Endothelial cell of umbilical vein (primary cell): ENCODE data around the gene COQ3. TPM values are rescaled to one million over a fixed set of nuclear protein-coding genes. Genes with fewer than 3 reads are reported as not detected.

Experiments
- BruUV-seq: library from RNA; stranded (reverse); fragments of 400-500 nt; replicated peaks from 2 replicates; lab custom pipeline; 2021; lab: Mats Ljungman, UMichigan
- CTCF ChIA-PET: fragments of 300-600, 350-600 bp; sonication (Branson Sonifier 250); formaldehyde crosslinking; loops from one replicate; lab custom pipeline; 2021; ENCODE audit warnings: antibody characterized with exemption, inconsistent platforms; lab: Charles Lee
- POLR2A ChIA-PET: fragments of 300-600, 350-600 bp; sonication (Branson Sonifier 250); formaldehyde crosslinking; loops from one replicate; lab custom pipeline; 2021; ENCODE audit warnings: antibody characterized with exemption, inconsistent platforms; lab: Charles Lee
- DNase-seq: peaks from one replicate; pipeline ENCODE4 v3.0.0-alpha.2; 2011; ENCODE audit warnings: low read depth, low spot score
- FAIRE-seq: peaks from 2 replicates; lab custom pipeline; 2011; peaks lifted over from hg19 to GRCh38; lab: Jason Lieb, UNC
- H2AFZ ChIP-seq: 2 replicates; pipeline ENCODE4 v1.6.0; 2012; ENCODE audit warnings: low read depth, low read length, control low read depth, inconsistent platforms
- H3K27ac ChIP-seq: 2 replicates; pipeline ENCODE4 v1.5.1; 2011; ENCODE audit warnings: low read depth, mild to moderate bottlenecking, control low read depth, low read length, moderate library complexity; ENCODE audit not compliant: insufficient read depth
- H3K27me3 ChIP-seq, 2 experiments: 2 replicates each; pipeline versions ENCODE4 v1.6.0 to v1.6.1; 2011; ENCODE audit warnings: low read length in 2 of 2, mixed read lengths in 1 of 2; ENCODE audit not compliant: control insufficient read depth in 2 of 2, insufficient read depth in 2 of 2
- H3K36me3 ChIP-seq, 2 experiments: 2 replicates in 1 of 2; 3 replicates in 1 of 2; pipeline ENCODE4 v1.5.1; 2011; ENCODE audit warnings: low read length in 2 of 2, mild to moderate bottlenecking in 1 of 2, moderate library complexity in 1 of 2; ENCODE audit not compliant: control insufficient read depth in 2 of 2, insufficient read depth in 2 of 2; ENCODE audit errors: extremely low read depth in 1 of 2
- H3K4me1 ChIP-seq: 3 replicates; pipeline ENCODE4 v1.5.1; 2011; ENCODE audit warnings: mild to moderate bottlenecking, low read length; ENCODE audit not compliant: control insufficient read depth, insufficient read depth; ENCODE audit errors: extremely low read depth
- H3K4me2 ChIP-seq: 2 replicates; pipeline ENCODE4 v1.6.1; 2011; ENCODE audit warnings: low read length, control low read depth, mixed read lengths; ENCODE audit not compliant: insufficient read depth
- H3K4me3 ChIP-seq, 3 experiments: fragments of 200-600 bp in 1 of 3; sonication (generic), shearing (Covaris generic) in 1 of 3; replicated peaks in 1 of 3; 2 replicates each; pipeline ENCODE4 v1.5.1; 2011 to 2016; ENCODE audit warnings: control low read depth in 3 of 3, low read length in 3 of 3, mild to moderate bottlenecking in 2 of 3, inconsistent platforms in 1 of 3, low read depth in 1 of 3, moderate library complexity in 1 of 3; ENCODE audit not compliant: insufficient read depth in 1 of 3
- H3K79me2 ChIP-seq: 2 replicates; pipeline ENCODE4 v1.6.0; 2012; ENCODE audit warnings: low read length, inconsistent platforms; ENCODE audit not compliant: control insufficient read depth, insufficient read depth
- H3K9ac ChIP-seq: replicated peaks from 2 replicates; pipeline ENCODE3; 2011; ENCODE audit warnings: low read length, control low read depth; ENCODE audit not compliant: insufficient read depth; ENCODE audit errors: extremely low read depth
- H3K9me1 ChIP-seq: replicated peaks from 3 replicates; pipeline ENCODE4 v1.6.0; 2011; ENCODE audit warnings: mild to moderate bottlenecking, low read length; ENCODE audit not compliant: control insufficient read depth, insufficient read depth; ENCODE audit errors: extremely low read depth
- H3K9me3 ChIP-seq: replicated peaks from 2 replicates; pipeline ENCODE4 v1.5.1; 2012; ENCODE audit warnings: low read length, inconsistent platforms; ENCODE audit not compliant: control insufficient read depth, insufficient read depth
- H4K20me1 ChIP-seq: replicated peaks from 2 replicates; pipeline ENCODE3; 2011; ENCODE audit warnings: mild to moderate bottlenecking, low read length; ENCODE audit not compliant: control insufficient read depth, insufficient read depth; ENCODE audit errors: extremely low read depth
- EZH2 ChIP-seq: IDR thresholded peaks from 2 replicates; pipeline ENCODE4 v1.6.1; 2012; ENCODE audit warnings: borderline replicate concordance, low read depth, mild to moderate bottlenecking, moderate library complexity, low read length, inconsistent platforms; ENCODE audit not compliant: severe bottlenecking
- FOS ChIP-seq: IDR thresholded peaks from 2 replicates; pipeline ENCODE4 v1.6.1; 2011; ENCODE audit warnings: mild to moderate bottlenecking, low read length, moderate library complexity, borderline replicate concordance; ENCODE audit not compliant: insufficient read depth
- GATA2 ChIP-seq: IDR thresholded peaks from 2 replicates; pipeline ENCODE4 v1.7.0; 2011; ENCODE audit warnings: low read depth, mild to moderate bottlenecking, moderate library complexity, mixed read lengths, low read length; ENCODE audit not compliant: insufficient read length, insufficient read depth
- JUN ChIP-seq: IDR thresholded peaks from 2 replicates; pipeline ENCODE4 v1.6.1; 2011; ENCODE audit warnings: borderline replicate concordance, low read depth; ENCODE audit not compliant: insufficient read length, insufficient read depth
- MAX ChIP-seq: IDR thresholded peaks from 2 replicates; pipeline ENCODE4 v1.6.1; 2011; ENCODE audit not compliant: insufficient read depth, insufficient read length
- MYC ChIP-seq: IDR thresholded peaks from one replicate; pipeline ENCODE4 v1.6.1; 2011; ENCODE audit warnings: mild to moderate bottlenecking, low read depth, low read length
- POLR2A ChIP-seq: IDR thresholded peaks from 2 replicates; pipeline ENCODE4 v1.6.1; 2012; ENCODE audit warnings: low read depth, mild to moderate bottlenecking, control low read depth, low read length
- POLR2AphosphoS5 ChIP-seq: IDR thresholded peaks from 2 replicates; pipeline ENCODE4 v1.6.1; 2012; ENCODE audit warnings: low read depth, mild to moderate bottlenecking, control low read depth, low read length, moderate library complexity; ENCODE audit not compliant: insufficient read depth
- dilution Hi-C: fragments of 300-500 bp; cut with MboI; formaldehyde crosslinking; loops from one replicate; pipeline ENCODE4 v1.15.0; 2019; ENCODE audit warnings: low sequenced_read_pairs; ENCODE audit not compliant: extremely low pct_ligation_motif_present
- intact Hi-C: fragments of 100-400 bp; cut with micrococcal nuclease; formaldehyde crosslinking; loops from one replicate; pipeline ENCODE4 v1.10.0; 2022
- polyA plus RNA-seq, 4 experiments: library from polyadenylated mRNA; depleted of rRNA in 3 of 4; stranded (reverse) in 3 of 4; unstranded in 1 of 4; fragments of >200 nt; gene quantifications; 2 replicates each; pipeline versions ENCODE4 v1.2.1 to v1.2.3, GENCODE V29; 2011 to 2012; ENCODE audit warnings: missing spikeins in 1 of 4
- total RNA-seq: library from RNA; stranded (reverse); gene quantifications from 2 replicates; pipeline ENCODE4 v1.2.3, GENCODE V29; 2021
- TF ChIP-seq, protein P1 (sequence below), 2 donors: IDR thresholded peaks; 1 replicate in 1 of 2; 2 replicates in 1 of 2; pipeline ENCODE4 v1.5.1; 2011; ENCODE audit warnings: low read length in 2 of 2, mild to moderate bottlenecking in 2 of 2, moderate library complexity in 2 of 2, control low read depth in 1 of 2, inconsistent platforms in 1 of 2, low read depth in 1 of 2; ENCODE audit not compliant: insufficient read depth in 1 of 2; ENCODE audit errors: extremely low read depth in 1 of 2

The COQ3 gene
- total and polyA plus RNA-seq, 2 donors (not counting 3 experiments of a cell fraction or from before 2014, with no cell fraction given) = 4.0 to 7.5 TPM

GRCh38 chr6:99349171-99350141 lies 44.5 kb downstream of the COQ3 start, which contains the start of gene FAXC:
Gene FAXC, minus strand, starts transcription at chr6:99349674. Its CDS starts 302 bp downstream, at chr6:99349372.
- POLR2A ChIA-PET = no interaction called here
- intact Hi-C loops = loop anchor here (2.0 to 10.0 kb wide), 3 partner anchors 43 to 165 kb away; partner anchors contain the start of genes PNISR and USP45
- Histone ChIP-seq H3K9ac (peak within 1 kb of the TSS; percentile 58), H3K27ac (no peak within 1 kb of the TSS), H3K79me2 (no peaks in the 10 kb centered on the region), H3K4me1 (peaks cover 15% of the 10 kb centered on the region), H3K4me2 (peak within 1 kb of the TSS; percentile 94), H3K27me3 (peaks cover 8 to 11% of the 10 kb centered on the region in 2 experiments), H2AFZ (peak within 1 kb of the TSS; percentile 93), H3K36me3 (no peaks in the 10 kb centered on the region), H4K20me1 (no peaks in the 10 kb centered on the region), H3K9me3 (no peaks in the 10 kb centered on the region), H3K9me1 (no peaks in the 10 kb centered on the region), H3K4me3 (peak within 1 kb of the TSS; percentile 57 to 60 (median 58))
- dilution Hi-C loops = no loop called here
- FAIRE-seq (peak; percentile 44), DNase-seq (peak; percentile 25)
- CTCF ChIA-PET = interaction anchor here (0.7 to 4.3 kb wide), 3 partner anchors 12 to 19 kb away, joined by 3 to 29 read pairs (median 11); no protein-coding TSS in a partner anchor
- no TSS peak for BruUV-seq
- TF ChIP-seq JUN (no peak), GATA2 (no peak), MAX (no peak), POLR2AphosphoS5 (no peak), MYC (no peak), FOS (no peak), EZH2 (no peak), POLR2A (no peak)
- TF ChIP-seq, protein P1, sequence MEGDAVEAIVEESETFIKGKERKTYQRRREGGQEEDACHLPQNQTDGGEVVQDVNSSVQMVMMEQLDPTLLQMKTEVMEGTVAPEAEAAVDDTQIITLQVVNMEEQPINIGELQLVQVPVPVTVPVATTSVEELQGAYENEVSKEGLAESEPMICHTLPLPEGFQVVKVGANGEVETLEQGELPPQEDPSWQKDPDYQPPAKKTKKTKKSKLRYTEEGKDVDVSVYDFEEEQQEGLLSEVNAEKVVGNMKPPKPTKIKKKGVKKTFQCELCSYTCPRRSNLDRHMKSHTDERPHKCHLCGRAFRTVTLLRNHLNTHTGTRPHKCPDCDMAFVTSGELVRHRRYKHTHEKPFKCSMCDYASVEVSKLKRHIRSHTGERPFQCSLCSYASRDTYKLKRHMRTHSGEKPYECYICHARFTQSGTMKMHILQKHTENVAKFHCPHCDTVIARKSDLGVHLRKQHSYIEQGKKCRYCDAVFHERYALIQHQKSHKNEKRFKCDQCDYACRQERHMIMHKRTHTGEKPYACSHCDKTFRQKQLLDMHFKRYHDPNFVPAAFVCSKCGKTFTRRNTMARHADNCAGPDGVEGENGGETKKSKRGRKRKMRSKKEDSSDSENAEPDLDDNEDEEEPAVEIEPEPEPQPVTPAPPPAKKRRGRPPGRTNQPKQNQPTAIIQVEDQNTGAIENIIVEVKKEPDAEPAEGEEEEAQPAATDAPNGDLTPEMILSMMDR (IDR thresholded peaks at IDR 0.05; ENCODE audit: extremely low read depth in 1 of 2, insufficient read depth in 1 of 2, low read depth in 1 of 2, low read length in 2 of 2) = no peak
